ELR (cell line): Measurements from ENCODE around the gene SIK2.
"Not testable (repeated sequence)": the region's sequence is repeated elsewhere in the genome, so short reads cannot be mapped to it uniquely, and the experiment has no call there.

Experiments used
- DNase-seq: peaks from one replicate; pipeline ENCODE4 v3.0.0-alpha.2; 2015; ENCODE audit warnings: low read depth

The SIK2 gene

DNA sequence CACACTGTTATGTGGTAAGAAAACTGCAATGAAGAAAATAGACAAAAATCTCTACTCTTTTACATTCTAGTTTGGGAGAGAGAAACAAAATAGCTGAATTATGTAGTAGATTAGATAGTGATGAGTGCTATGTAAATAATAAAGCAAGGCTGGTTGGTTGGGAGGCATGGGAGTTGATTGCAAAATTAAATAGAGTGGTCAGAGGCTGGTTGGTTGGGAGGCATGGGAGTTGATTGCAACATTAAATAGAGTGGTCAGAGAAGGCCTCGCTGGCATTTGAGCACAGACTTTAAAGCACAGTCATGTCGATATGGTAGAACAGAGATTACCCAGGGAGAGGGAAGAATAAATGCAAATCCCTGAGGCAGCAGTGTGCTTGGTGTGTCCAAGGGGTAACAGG lies 22.4 kb downstream of the SIK2 start:
- no peak for DNase-seq

DNA sequence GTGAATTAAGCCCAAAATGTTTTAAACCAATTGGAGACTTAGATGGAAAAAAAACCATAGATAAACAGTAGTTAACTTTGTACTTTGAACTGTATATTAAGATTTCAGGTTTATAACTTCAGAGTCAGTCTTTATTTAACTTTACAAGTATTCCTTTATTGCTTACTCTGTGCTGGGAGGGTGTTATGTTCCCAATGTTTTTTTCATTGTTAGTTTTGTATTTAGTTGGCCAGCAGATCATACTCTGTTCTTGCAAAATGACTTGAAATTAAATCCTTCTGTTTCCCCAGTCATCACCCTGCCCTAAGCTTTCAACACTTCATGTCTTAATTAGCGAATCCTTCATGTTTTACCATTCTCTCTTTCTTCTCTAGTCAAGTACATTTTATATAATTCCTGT lies 25.3 kb downstream of the SIK2 start:
- DNase-seq = no peak

DNA sequence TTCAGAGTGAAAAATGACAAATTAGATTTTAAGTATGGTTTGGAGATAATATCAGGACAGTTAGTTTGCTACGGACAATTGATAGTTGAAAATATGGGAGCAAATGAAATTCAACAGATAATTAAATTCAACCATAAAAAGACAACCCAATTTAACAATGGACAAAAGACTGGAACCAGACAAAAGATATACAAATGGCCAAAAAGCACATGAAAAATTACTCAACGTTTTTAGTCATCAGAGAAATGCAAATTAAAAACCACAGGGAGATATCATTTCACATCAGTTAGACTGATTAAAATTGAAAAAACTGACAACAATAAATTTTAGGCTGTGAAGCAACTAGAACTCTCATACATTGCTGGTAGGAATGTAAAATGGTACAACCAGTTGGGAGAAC lies 27.2 kb downstream of the SIK2 start:
- peak; percentile 26 for DNase-seq

DNA sequence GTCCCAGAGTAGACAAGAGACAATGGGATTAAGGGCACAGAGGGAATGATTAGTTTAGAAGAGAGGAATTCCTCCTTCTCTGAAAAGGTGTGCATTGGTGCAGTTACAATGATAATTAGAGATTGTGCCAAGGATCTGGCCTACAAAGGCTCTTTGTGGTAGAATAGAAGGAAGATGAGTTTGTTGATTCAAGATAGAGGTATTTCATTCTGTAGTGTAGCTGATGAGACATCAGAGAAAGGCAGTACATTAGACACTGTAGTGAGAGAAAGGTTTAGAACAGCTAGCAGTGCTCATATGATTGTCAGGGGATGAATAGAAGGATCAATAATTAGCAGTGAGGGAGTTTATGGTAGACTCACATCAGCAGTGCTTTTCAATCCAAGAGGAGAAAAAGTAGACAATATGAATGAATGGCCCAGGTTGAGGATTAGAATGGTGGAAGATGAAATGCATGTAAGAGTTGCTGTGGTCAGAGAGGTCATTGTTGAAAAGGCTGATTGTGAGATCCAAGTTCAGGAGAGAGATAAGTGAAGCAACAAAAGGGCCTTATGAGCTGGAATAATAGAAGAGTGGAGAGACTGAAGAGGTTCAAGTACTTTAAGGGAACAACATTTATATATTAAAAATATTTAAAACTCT lies 28.9 kb downstream of the SIK2 start:
- peak; percentile 68 for DNase-seq

DNA sequence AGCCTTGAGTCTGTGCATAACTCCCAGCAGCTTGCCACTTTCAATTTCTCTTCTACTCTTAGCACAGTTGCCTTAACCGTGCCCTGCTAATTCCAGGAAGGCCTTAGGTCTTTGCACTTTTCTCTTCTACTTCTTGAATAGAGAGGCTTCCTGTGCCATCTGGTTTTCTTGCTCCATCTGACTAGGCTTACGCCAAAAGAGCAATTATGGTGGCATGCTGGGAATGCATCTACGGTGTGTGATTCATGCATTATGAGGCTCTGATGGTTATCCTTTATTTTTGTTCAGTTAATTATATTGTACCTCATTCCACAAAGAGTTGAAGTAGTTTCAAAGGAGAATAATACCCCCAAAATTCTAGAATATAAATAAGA lies 29.4 kb downstream of the SIK2 start:
- peak; percentile 86 for DNase-seq

- DNase-seq = no peak
These were observed 30.4 kb downstream of the SIK2 start for GRCh38 chr11:111632516-111633220.

DNA sequence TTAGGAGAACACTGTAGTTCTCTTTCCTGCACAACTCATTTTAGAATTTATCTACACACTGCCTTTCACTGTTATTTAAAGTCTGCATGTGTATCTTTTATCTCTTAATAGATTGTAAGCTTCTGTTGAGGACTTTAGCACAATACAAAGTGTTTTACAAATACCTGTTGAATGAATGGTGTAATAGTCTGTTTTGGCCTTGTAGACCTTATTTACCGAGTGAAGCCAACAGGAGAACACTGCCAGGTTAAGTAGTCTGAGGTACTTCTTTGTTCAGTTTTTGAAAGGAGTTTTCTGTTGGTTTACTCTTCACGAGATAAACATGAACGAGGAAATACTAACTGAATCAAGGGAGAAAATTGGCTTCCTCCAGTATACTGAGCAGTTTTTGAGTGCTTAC lies 31.0 kb downstream of the SIK2 start:
- DNase-seq = no peak

DNA sequence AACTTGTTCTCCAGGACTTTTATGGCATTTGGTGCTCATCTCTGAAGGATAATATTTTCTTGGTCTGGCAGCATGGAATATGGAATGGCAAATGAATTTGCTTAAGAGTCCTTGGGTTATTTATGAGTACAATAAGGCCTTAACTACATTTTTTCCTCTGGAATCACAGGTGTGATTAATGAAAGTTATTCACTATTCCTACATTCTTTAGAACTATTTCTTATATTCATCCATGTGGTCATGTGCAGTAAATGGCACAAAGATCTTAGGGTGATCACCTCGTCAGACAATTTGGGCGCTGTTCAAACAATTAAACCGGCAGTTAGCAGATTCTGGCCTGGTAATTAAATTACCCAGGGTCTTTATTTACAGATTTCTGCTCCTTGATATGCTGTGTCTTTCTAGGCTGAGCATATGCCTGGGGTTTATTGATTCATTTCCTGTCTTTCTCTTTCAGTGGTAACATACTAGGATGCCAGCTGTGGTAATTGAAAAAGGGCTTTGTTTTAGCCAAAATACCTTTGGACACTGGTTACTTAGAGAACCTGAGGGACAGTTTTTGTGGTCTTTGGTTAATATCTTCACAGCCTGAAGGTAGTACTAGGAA lies 31.6 kb downstream of the SIK2 start:
- DNase-seq = peak; percentile 78

DNA sequence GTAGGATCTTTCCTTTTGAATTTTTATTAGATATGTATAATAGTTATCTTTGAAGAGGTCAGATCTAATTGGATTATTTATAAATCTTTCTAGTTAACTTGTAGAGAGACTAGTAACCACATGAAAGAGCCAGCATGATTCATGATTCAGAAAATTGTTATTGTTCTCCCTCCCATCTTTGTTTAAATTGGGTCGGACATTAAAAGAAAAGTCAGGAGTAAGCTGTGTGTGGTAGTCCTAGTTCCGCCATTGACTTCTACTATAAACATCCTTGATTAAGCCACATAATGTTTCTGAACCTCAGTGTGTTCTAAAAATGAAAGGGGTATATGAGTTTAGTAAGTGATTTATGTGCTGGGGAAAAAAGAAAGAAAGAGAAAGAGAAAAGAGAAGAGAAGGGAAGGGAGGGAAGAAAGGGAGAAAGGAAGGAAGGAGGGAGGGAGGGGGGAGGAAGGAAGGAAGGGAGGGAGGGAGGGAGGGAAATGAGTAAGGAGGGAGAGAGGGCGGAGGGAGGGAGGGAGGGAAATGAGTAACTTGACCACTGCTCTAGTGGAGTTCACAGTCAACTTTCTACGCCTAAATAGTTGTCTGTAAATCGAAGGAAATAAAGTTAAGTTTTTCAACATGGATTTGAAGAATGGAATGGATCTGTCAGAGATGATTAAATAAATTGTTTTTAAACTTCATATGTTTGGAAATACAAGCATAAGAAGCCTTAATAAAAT lies 32.9 kb downstream of the SIK2 start:
- DNase-seq = peak; percentile 65

GRCh38 chr11:111635706-111636045 lies 33.4 kb downstream of the SIK2 start:
- peak; percentile 45 for DNase-seq

DNA sequence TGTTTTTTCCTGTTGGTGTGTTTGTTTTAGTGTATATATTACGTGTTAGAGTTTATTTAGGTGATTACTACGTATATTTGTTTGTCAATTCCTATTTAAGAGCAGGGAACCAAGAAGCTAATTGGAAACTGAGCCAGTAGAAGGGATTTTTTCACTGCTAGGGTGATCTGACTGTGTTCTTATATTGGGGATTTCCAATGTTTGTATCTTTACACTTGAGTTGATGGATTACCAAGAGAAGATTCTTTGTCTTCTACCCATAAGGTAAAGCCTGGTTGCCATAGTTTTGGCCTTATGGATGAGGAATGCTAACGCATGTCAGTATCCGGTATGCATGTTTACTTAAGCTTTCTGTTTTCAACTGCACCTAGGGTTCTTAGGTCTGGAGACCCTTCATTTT lies 35.6 kb downstream of the SIK2 start:
- DNase-seq = no peak

DNA sequence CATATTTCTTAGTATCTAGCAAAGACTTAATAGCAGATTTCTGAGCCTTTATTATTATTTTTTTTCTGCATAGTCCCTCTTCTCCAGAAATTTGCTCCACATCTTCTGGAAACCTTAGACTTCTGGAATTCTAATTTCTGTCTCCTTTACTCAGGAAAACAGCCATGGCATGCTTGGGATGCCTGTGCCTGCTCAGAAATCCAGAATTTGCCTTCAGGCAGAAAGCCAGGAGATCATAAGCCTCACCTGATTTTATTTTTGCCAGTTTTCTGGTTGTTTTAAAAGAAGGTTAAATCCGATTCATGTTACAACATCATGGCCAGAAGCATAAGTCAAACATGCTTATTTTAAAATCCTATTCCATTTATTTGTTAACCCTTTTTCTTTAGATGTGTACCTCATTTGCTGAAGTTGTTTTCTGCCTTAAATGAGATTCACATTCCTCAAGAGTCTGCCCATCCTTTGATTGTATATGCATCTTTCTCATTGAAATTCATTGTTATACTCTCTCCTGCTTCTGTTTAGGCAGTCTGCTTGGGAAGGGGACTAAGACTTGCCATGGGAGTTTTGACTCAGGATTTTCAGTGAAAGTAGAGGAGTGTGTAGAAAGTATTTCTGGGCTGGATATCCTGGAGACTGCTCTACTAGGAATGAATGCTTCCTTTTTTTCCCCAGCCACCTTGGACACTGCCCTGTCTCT lies 37.1 kb downstream of the SIK2 start:
- DNase-seq = no peak

DNA sequence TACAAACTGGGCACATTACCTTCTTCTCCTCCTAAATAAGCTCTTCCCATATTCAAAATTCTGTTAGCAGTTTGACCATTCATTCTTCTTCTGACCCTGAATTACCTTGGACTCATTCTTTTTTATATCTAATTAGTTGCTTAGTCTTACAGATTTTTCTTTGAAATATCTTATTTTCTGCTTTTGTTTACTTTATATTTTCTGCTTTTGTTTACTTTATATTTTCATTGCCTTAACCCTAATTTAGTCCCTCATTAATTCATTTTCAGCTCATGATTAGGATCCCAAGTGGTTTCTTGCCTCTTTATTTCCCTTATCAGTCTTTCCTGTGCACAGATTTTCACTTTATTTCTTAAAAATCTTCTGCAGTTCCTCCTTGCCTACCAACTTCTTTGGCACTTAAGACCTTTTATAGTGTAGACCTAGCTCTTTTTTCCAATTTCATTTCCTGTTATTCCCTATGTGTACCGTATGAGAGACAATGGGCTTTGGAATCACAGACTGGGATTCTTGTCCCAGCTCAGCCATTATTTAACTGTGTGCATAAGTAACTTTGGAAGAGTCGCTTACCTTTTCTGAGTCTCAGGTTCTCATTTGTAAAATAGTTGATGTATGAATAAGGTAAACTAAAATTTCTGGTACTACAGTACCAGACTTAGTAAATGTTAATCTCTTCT lies 39.2 kb downstream of the SIK2 start:
- no peak for DNase-seq

DNA sequence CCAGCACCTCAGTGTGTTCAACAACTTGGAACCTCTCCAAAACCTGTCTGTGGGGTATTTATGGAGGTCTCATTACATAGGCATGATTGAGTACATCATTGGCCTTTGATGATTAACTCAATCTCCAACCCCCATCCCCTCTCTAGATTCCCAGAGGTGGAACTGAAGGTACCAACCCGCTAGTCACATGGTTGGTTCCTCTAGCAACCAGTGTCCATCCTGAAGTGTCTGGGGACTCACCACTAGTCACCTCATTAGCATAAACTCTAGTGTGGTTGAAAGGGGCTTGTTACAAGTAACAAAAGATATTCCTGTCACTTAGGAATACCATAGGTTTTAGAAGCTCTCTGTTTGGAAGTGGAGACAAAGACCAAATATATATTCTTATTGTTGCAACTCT lies 40.3 kb downstream of the SIK2 start:
- peak; percentile 38 for DNase-seq

DNA sequence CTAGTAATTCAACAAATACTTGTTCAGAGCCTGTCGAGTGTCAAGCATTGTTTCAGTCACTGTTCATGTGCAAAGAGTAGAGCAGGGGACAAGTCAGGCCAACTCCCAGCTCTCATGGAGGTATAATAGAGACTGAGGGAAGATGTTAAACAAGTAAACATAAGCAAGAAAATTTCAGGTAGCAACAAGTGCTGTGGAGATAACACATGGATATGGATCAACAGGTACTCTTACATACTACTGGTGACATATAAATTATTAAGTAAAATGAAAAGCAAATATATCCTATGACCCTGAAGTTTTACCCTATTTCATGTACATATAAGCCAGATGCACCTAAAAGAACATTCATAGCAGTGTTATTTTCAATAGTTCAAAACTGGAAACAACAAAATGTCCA lies 42.7 kb downstream of the SIK2 start:
- DNase-seq = no peak

- DNase-seq = no peak
These were observed 43.5 kb downstream of the SIK2 start for GRCh38 chr11:111645657-111646316.

GRCh38 chr11:111651336-111651735 lies 49.1 kb downstream of the SIK2 start:
- not testable (repeated sequence) for DNase-seq

DNA sequence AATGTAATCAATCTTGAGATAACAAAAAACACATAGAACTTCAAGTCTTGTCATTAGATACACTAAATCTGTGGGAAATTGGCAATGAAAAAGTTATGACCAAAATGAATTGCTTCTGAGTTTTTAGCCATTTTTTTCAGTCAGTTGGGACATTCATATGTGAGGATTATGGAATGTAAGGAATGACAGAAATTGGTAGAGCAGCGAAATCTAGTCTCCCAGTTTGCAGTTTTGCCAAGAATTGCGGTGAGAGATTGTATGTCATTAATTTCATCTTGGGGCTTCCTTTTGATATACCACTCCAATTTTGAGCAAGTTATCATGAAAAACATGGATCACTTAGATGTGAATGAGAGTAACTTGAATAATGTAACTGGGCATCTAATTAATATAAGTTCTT lies 49.9 kb downstream of the SIK2 start:
- DNase-seq = no peak

DNA sequence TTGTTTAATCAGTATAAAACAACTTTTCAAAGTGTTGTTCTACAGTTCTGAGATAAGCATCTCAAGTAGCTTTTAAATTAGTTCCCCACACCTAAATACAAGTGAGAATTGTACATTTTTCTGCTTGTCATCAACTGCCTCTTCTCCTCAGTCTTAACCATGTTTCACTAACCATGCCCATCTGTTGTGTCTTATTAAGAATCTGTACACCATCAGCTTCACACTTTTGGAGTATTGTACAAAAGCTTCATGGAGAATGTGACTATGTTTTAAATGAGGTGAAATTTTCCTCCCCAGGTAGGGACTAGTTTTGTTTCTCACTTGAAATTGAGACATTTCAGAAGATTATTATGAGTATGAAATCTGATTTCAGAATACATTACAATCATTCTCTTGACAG lies 52.4 kb downstream of the SIK2 start:
- DNase-seq = no peak

GRCh38 chr11:111655924-111656323 lies 53.7 kb downstream of the SIK2 start:
- DNase-seq = no peak

DNA sequence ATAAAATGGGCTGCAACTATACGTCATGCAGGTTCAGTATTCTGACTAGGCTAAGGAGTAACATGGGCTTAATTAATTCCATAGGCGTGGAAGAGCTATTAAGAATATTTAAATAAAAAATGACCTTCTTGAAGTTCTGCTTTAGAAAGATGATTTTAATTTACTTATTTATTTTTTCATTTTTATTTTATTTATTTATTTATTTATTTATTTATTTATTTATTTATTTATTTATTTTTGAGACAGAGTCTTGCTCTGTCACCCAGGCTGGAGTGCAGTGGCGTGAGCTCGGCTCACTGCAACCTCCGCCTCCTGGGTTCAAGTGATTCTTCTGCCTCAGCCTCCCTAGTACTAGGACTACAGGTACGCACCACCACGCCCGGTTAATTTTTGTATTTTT lies 55.7 kb downstream of the SIK2 start:
- DNase-seq = not testable (repeated sequence)
